Mucosa of descending colon (tissue), 3 donors: Measurements from ENCODE around the gene CIAO3. TPM values are rescaled to one million over a fixed set of nuclear protein-coding genes. Genes with fewer than 3 reads are reported as not detected.

Experiments
- ATAC-seq: fragments of 200-7000 bp; cut with Tn5 transposase; one replicate; pipeline ENCODE4 v1.9.1; 2020; ENCODE audit warnings: mild to moderate bottlenecking, moderate library complexity
- DNase-seq, 3 donors: peaks; one replicate each; pipeline ENCODE4 v3.0.0-alpha.2; 2020
- H3K36me3 ChIP-seq: fragments of 200-600 bp; one replicate; pipeline ENCODE4 v1.8.0; 2021; ENCODE audit warnings: low read depth, mild to moderate bottlenecking
- H3K4me1 ChIP-seq: fragments of 200-600 bp; one replicate; pipeline ENCODE4 v1.8.0; 2021; ENCODE audit warnings: low read depth, mild to moderate bottlenecking
- H3K4me3 ChIP-seq: fragments of 200-600 bp; one replicate; pipeline ENCODE4 v1.8.0; 2021; ENCODE audit warnings: mild to moderate bottlenecking
- H3K9me3 ChIP-seq: fragments of 200-600 bp; one replicate; pipeline ENCODE4 v1.8.0; 2021; ENCODE audit warnings: mild to moderate bottlenecking
- intact Hi-C, 2 donors: fragments of 100-400 bp; cut with DNase I in 1 of 2; cut with micrococcal nuclease in 1 of 2; formaldehyde crosslinking; loops; one replicate each; pipeline versions ENCODE4 v1.11.0 to v1.11.1; 2022; cut with DNase I, micrococcal nuclease
- total RNA-seq, 3 donors: library from RNA; stranded (reverse); fragmentation: NEBNext Ultra II Directional in 2 of 3; extraction: Animal tissue kit (Norgen Biotek cat#: 25700) in 2 of 3; gene quantifications; one replicate each; pipeline versions ENCODE4 v1.2.1 to v1.2.4, GENCODE V29; 2021 to 2023
- TF ChIP-seq, protein P1 (sequence below): fragments of 200-600 bp; IDR thresholded peaks from one replicate; pipeline ENCODE4 v1.8.0; 2022; ENCODE audit warnings: antibody characterized with exemption, mild to moderate bottlenecking
- donor health status: DM: no; HTN: no; CAD: no; lungs with moderate emphysema.
- donor health status: DM: no; HTN: no; CAD: no.
- donor health status: DM: no; HTN: yes; CAD: no.

CIAO3 gene
- total RNA-seq, 3 donors from 2014 or later: 37.7 to 48.7 (median 47.6) TPM

DNA sequence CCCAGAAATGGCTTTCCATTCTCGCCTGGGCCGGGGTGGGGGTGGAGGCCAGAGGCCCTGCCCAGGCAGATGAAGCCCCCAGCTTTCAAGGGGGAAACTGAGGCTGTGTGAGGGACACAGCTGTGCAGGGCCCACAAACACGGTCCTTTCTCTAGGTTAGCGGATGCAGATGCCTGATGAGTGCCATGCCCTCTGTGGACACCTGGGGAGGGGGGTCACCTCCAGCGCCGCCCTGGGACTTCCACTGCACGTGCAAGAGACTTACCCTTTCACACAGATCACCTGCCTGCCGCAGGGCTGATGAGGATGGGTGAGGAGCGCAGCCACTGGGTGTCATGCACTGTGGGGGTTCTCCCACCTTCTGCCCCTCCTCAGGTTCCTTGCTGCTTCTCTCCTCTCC lies 22.4 kb downstream of the CIAO3 start:
- ATAC-seq: no peak
- Histone ChIP-seq H3K9me3 (no peaks in the 10 kb centered on the region), H3K4me1 (peaks cover 52% of the 10 kb centered on the region), H3K36me3 (no peaks in the 10 kb centered on the region), H3K4me3 (no peak overlapping the region)
- DNase-seq: no peak
- TF ChIP-seq, protein P1, sequence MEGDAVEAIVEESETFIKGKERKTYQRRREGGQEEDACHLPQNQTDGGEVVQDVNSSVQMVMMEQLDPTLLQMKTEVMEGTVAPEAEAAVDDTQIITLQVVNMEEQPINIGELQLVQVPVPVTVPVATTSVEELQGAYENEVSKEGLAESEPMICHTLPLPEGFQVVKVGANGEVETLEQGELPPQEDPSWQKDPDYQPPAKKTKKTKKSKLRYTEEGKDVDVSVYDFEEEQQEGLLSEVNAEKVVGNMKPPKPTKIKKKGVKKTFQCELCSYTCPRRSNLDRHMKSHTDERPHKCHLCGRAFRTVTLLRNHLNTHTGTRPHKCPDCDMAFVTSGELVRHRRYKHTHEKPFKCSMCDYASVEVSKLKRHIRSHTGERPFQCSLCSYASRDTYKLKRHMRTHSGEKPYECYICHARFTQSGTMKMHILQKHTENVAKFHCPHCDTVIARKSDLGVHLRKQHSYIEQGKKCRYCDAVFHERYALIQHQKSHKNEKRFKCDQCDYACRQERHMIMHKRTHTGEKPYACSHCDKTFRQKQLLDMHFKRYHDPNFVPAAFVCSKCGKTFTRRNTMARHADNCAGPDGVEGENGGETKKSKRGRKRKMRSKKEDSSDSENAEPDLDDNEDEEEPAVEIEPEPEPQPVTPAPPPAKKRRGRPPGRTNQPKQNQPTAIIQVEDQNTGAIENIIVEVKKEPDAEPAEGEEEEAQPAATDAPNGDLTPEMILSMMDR: no peak
- intact Hi-C loops: loop anchor here in 1 of 2 donors (10.0 kb wide), 1 partner anchor 336 kb away; no protein-coding TSS in a partner anchor

DNA sequence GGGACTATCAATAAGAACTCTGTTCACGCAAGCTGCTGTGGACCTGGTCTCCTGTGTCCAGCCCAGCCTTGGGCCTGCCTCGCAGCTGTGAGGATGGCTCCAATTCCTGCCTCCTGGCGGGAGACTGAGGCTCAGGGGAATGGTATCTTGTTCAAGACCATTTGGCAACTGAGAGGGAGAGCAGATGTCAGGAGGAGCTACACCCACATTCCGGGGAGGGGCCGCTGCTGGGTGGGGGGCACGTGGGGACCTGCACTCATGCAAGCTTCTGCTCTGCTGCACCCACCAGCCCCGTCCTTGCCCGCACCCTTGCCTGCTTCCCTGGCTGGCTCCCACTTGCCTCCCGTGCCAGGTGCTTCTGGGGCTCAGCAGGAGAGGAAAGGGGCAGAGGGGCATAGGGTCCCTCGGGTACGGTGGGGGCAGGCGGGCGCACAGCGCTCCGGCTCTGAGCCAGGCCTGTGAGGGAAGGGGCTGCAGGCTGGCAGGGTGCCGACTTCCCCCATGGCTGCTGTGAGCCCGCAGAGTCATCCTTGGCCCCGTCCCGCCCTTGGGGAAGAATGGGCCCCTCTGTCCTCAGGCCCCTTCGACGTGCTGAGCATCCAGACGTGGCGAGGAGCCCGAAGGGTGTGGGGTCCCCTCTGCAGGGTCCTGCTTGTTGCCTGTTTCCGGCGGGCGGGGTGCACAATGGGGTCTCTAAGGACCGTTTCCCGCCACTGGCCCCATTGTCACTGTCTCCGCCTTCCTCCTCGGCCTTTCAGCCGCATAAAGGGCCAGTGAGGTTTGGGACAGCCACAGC lies 23.1 kb downstream of the CIAO3 start:
- peaks cover 52% of the 10 kb centered on the region for H3K4me1 ChIP-seq
- intact Hi-C loops: loop anchor here in 1 of 2 donors (10.0 kb wide), 1 partner anchor 337 kb away; no protein-coding TSS in a partner anchor
- no peaks in the 10 kb centered on the region for H3K36me3 ChIP-seq
- ATAC-seq (no peak), DNase-seq (no peak)
- no peak overlapping the region for H3K4me3 ChIP-seq
- TF ChIP-seq, protein P1: no peak
- no peaks in the 10 kb centered on the region for H3K9me3 ChIP-seq

DNA sequence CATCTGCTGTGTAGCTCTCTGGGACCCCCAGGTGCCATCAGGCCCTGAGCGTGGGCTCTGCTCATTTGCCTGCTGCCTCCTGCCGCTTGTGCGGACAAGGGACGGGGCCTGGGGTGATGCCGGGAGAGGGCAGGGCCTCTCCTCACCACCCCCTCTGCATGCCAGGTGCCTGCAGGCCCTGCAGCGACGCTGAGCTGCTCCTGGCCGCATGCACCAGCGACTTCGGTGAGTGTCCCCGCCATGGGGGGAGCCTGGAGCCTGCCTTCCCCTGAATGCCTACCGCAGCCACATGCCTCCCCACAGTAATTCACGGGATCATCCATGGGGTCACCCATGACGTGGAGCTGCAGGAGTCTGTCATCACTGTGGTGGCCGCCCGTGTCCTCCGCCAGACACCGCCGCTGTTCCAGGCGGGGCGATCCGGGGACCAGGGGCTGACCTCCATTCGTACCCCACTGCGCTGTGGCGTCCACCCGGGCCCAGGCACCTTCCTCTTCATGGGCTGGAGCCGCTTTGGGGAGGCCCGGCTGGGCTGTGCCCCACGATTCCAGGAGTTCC lies 23.9 kb downstream of the CIAO3 start:
- DNase-seq: no peak

DNA sequence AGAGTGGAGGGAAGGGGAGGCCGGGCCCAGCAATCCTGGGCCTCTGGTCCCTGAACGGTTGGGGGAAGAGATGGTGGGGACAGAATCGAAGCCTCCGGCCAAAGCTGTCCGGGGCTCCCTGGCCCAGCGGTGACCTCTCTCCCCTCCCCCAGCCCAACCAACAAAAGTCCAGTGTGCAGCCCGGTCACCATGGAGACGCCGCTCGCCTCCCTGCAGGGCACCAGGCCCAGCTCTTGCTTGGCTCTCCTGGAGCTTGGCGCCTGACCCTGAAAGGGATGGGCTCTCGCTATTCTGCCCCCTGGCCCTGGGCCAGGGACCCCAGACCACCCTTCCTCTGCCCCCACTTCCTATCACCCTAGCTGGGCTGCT lies 24.6 kb downstream of the CIAO3 start:
- Histone ChIP-seq H3K4me3 (no peak overlapping the region), H3K9me3 (no peaks in the 10 kb centered on the region), H3K36me3 (no peaks in the 10 kb centered on the region), H3K4me1 (peaks cover 43% of the 10 kb centered on the region)
- DNase-seq: no peak
- TF ChIP-seq, protein P1: no peak
- no peak for ATAC-seq
- intact Hi-C loops: loop anchor here in 1 of 2 donors (10.0 kb wide), 1 partner anchor 339 kb away; no protein-coding TSS in a partner anchor

More for the DNA sequence above, 23.9 kb downstream of the CIAO3 start:
- ATAC-seq: no peak
- H3K36me3 ChIP-seq: no peaks in the 10 kb centered on the region
- H3K4me1 ChIP-seq: peaks cover 48% of the 10 kb centered on the region
- TF ChIP-seq, protein P1: no peak
- intact Hi-C loops: loop anchor here in 1 of 2 donors (10.0 kb wide), 1 partner anchor 338 kb away; no protein-coding TSS in a partner anchor
- no peak overlapping the region for H3K4me3 ChIP-seq
- H3K9me3 ChIP-seq: no peaks in the 10 kb centered on the region

DNA sequence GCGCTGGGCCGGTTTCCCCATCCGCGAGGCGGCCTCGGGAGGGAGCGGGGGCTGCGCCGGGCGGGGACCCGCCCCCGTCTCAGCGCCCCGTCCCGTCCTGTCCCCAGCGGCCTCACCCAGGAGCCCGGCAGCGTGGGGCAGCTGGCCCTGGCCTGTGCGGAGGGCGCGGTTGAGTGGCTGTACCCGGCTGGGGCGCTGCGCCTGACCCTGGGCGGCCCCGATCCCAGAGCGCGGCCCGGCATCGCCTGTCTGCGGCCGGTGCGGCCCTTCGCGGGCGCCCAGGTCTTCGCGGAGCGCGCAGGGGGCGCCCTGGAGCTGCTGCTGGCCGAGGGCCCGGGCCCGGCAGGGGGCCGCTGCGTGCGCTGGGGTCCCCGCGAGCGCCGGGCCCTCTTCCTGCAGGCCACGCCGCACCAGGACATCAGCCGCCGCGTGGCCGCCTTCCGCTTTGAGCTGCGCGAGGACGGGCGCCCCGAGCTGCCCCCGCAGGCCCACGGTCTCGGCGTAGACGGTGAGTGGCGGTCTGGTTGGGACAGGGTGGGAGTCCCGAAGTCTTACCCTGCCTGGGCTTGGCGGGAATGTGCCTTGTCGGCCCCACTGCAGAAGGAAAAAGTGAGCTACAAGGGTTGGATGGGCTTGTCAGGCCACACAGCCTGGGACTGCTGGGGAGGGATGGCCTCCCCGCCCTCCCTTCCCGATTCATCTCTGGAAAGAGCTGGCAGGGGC lies 25.2 kb downstream of the CIAO3 start:
- Histone ChIP-seq H3K4me3 (peak overlapping the region; percentile 17), H3K4me1 (peaks cover 43% of the 10 kb centered on the region), H3K36me3 (no peaks in the 10 kb centered on the region), H3K9me3 (no peaks in the 10 kb centered on the region)
- intact Hi-C loops: loop anchor here in 1 of 2 donors (10.0 kb wide), 1 partner anchor 339 kb away; no protein-coding TSS in a partner anchor
- peak in 1 of 3 donors; percentile 61 for DNase-seq
- ATAC-seq: peak; percentile 21
- TF ChIP-seq, protein P1: no peak
